Liver (tissue), 3 donors: Measurements from ENCODE around the gene IKZF3.

Experiments used
- CTCF ChIP-seq: fragments of 150-350 bp; IDR thresholded peaks from 2 replicates; pipeline ENCODE4 v1.5.1; 2017; ENCODE audit warnings: improper control_type of control experiment, low read depth, low read length; ENCODE audit not compliant: missing input control
- GABPA ChIP-seq, 2 donors: IDR thresholded peaks in 1 of 2; conservative IDR thresholded peaks in 1 of 2; 2 replicates each; pipeline ENCODE4 v1.6.1; 2016; ENCODE audit warnings: antibody characterized with exemption in 2 of 2, mild to moderate bottlenecking in 1 of 2, moderate library complexity in 1 of 2
- HNF4G ChIP-seq: IDR thresholded peaks from 2 replicates; pipeline ENCODE4 v1.6.1; 2016; ENCODE audit warnings: antibody characterized with exemption
- JUND ChIP-seq, 2 donors: IDR thresholded peaks; 2 replicates each; pipeline ENCODE4 v1.6.1; 2016; ENCODE audit warnings: antibody characterized with exemption in 2 of 2
- YY1 ChIP-seq: IDR thresholded peaks from 2 replicates; pipeline ENCODE4 v1.6.1; 2016; ENCODE audit warnings: antibody characterized with exemption, mild to moderate bottlenecking
- TF ChIP-seq, protein P1 (sequence below): IDR thresholded peaks from 2 replicates; pipeline ENCODE4 v1.6.1; 2016; ENCODE audit warnings: antibody characterized with exemption
- TF ChIP-seq, protein P2 (sequence below): IDR thresholded peaks from 2 replicates; pipeline ENCODE4 v1.6.1; 2016; ENCODE audit warnings: antibody characterized with exemption, mild to moderate bottlenecking
- donor health status: healthy.
- donor health status: healthy.

- TF ChIP-seq CTCF (peak; percentile 97), GABPA (IDR thresholded peaks at IDR 0.05 in 1 of 2, conservative IDR thresholded peaks at IDR 0.05 in 1 of 2) (peak in 1 of 2 donors; percentile 85), HNF4G (no peak), JUND (IDR thresholded peaks at IDR 0.05) (peak in 1 of 2 donors; percentile 28), YY1 (peak; percentile 31)
- TF ChIP-seq, protein P1, sequence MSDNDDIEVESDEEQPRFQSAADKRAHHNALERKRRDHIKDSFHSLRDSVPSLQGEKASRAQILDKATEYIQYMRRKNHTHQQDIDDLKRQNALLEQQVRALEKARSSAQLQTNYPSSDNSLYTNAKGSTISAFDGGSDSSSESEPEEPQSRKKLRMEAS = peak; percentile 47
- TF ChIP-seq, protein P2, sequence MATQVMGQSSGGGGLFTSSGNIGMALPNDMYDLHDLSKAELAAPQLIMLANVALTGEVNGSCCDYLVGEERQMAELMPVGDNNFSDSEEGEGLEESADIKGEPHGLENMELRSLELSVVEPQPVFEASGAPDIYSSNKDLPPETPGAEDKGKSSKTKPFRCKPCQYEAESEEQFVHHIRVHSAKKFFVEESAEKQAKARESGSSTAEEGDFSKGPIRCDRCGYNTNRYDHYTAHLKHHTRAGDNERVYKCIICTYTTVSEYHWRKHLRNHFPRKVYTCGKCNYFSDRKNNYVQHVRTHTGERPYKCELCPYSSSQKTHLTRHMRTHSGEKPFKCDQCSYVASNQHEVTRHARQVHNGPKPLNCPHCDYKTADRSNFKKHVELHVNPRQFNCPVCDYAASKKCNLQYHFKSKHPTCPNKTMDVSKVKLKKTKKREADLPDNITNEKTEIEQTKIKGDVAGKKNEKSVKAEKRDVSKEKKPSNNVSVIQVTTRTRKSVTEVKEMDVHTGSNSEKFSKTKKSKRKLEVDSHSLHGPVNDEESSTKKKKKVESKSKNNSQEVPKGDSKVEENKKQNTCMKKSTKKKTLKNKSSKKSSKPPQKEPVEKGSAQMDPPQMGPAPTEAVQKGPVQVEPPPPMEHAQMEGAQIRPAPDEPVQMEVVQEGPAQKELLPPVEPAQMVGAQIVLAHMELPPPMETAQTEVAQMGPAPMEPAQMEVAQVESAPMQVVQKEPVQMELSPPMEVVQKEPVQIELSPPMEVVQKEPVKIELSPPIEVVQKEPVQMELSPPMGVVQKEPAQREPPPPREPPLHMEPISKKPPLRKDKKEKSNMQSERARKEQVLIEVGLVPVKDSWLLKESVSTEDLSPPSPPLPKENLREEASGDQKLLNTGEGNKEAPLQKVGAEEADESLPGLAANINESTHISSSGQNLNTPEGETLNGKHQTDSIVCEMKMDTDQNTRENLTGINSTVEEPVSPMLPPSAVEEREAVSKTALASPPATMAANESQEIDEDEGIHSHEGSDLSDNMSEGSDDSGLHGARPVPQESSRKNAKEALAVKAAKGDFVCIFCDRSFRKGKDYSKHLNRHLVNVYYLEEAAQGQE = peak; percentile 67
Observed at GRCh38 chr17:39754161-39754957, 109.8 kb downstream of the IKZF3 start.
